Muscle layer of colon (tissue), 2 donors: ENCODE results near the gene METAP1D.
"Not testable (repeated sequence)": the region's sequence is repeated elsewhere in the genome, so short reads cannot be mapped to it uniquely, and the experiment has no call there.

Source experiments
- H3K27ac ChIP-seq: one replicate; pipeline ENCODE4 v1.7.0; 2013; ENCODE audit warnings: low read depth, mild to moderate bottlenecking, low read length, moderate library complexity
- H3K27me3 ChIP-seq, 2 donors: one replicate each; pipeline ENCODE4 v1.7.0; 2013; ENCODE audit warnings: low read length in 2 of 2, mild to moderate bottlenecking in 2 of 2; ENCODE audit not compliant: insufficient read depth in 2 of 2, control insufficient read depth in 1 of 2
- H3K36me3 ChIP-seq: one replicate; pipeline ENCODE4 v1.7.0; 2013; ENCODE audit warnings: mild to moderate bottlenecking, low read length; ENCODE audit not compliant: insufficient read depth
- H3K4me1 ChIP-seq: one replicate; pipeline ENCODE4 v1.7.0; 2013; ENCODE audit warnings: mild to moderate bottlenecking, low read length; ENCODE audit not compliant: insufficient read depth
- H3K4me3 ChIP-seq, 2 donors: one replicate each; pipeline ENCODE4 v1.7.0; 2013; ENCODE audit warnings: low read length in 2 of 2, low read depth in 1 of 2, mild to moderate bottlenecking in 1 of 2, moderate library complexity in 1 of 2
- H3K9ac ChIP-seq: one replicate; pipeline ENCODE4 v1.7.0; 2013; ENCODE audit warnings: low read length
- H3K9me3 ChIP-seq: one replicate; pipeline ENCODE4 v1.7.0; 2013; ENCODE audit warnings: mild to moderate bottlenecking, low read length
- donor health status: abdominal sarcoma.
- donor health status: Adenocarcinoma of cecum.

METAP1D gene

DNA sequence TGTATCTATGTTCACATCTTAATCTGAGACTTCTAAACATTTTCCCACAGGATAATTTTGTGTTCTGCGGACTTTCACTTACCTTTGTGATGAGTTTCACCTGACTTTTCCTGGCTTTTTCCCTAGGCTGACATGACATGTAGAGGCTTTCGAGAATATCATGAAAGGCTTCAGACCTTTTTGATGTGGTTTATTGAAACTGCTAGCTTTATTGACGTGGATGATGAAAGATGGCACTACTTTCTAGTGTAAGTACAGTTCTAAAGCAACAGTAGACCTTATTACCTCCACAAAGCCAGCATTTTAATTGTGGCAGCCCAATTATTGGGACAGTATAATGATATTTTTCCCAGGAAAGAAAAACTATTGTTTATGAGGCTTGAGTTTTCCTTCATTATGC is 34.1 kb upstream of the METAP1D start:
- no peak overlapping the region for H3K9ac ChIP-seq
- no peak overlapping the region for H3K27ac ChIP-seq
- no peak overlapping the region for H3K4me3 ChIP-seq
- H3K4me1 ChIP-seq, result no peaks in the 10 kb centered on the region
- no peaks in the 10 kb centered on the region for H3K9me3 ChIP-seq
- peaks cover 13% of the 10 kb centered on the region for H3K36me3 ChIP-seq
- H3K27me3 ChIP-seq, result no peaks in the 10 kb centered on the region

DNA sequence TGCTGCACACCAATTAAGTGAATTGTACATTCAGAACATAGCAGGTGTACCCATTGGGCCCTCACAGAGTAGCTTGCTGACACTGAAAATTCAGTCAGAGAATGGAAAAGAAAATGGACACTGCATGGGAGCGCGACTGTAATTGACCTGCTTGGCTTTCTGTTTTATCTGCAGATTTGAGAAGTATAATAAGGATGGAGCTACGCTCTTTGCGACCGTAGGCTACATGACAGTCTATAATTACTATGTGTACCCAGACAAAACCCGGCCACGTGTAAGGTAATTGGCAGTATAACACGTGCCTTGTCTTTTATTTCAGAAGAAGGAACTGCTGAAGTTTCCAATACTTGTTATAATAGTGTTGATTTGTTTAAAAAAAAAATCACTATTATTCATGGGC is 33.5 kb upstream of the METAP1D start:
- no peaks in the 10 kb centered on the region for H3K4me1 ChIP-seq
- H3K36me3 ChIP-seq, result peaks cover 13% of the 10 kb centered on the region
- H3K4me3 ChIP-seq, result no peak overlapping the region
- no peak overlapping the region for H3K9ac ChIP-seq
- H3K27ac ChIP-seq, result no peak overlapping the region
- no peaks in the 10 kb centered on the region for H3K27me3 ChIP-seq
- no peaks in the 10 kb centered on the region for H3K9me3 ChIP-seq

DNA sequence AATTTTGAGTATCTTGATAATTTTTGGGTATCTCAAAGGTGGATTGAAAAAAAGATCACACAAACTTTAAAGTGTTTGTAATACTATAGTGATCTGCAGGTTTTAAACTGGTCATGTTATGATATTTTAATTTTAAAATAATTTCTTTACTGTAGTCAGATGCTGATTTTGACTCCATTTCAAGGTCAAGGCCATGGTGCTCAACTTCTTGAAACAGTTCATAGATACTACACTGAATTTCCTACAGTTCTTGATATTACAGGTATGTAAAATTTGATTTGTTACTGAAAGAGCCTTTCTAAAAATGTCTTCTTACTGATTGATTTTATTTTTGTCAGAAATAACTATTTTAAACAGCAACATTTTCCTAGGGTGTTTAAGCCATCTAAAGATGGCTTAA is 33.1 kb upstream of the METAP1D start:
- Histone ChIP-seq H3K27me3 (no peaks in the 10 kb centered on the region), H3K9ac (no peak overlapping the region), H3K4me1 (no peaks in the 10 kb centered on the region), H3K36me3 (peaks cover 13% of the 10 kb centered on the region), H3K4me3 (no peak overlapping the region), H3K27ac (no peak overlapping the region), H3K9me3 (no peaks in the 10 kb centered on the region)

DNA sequence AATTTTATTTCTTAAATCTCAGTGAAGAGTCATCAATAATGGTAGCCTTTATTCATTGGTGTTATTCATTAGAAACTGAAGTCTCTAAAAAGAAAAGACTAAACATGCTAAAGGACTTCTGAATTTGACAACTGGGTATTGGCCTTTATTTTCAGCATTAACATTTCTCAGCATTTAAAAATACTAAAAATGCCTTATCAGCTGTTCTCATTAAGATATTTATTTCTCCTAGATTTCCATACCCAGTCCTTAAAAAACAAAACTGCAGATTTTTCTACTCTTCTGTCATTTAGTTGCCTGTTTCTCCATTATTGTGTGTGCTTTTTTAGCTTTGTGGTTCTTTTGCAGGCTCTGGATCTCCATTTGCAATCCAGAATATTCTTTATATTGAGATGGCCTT is 31.2 kb upstream of the METAP1D start:
- Histone ChIP-seq H3K27me3 (no peaks in the 10 kb centered on the region), H3K9ac (no peak overlapping the region), H3K4me1 (no peaks in the 10 kb centered on the region), H3K27ac (no peak overlapping the region), H3K9me3 (no peaks in the 10 kb centered on the region), H3K4me3 (no peak overlapping the region), H3K36me3 (peaks cover 13% of the 10 kb centered on the region)

DNA sequence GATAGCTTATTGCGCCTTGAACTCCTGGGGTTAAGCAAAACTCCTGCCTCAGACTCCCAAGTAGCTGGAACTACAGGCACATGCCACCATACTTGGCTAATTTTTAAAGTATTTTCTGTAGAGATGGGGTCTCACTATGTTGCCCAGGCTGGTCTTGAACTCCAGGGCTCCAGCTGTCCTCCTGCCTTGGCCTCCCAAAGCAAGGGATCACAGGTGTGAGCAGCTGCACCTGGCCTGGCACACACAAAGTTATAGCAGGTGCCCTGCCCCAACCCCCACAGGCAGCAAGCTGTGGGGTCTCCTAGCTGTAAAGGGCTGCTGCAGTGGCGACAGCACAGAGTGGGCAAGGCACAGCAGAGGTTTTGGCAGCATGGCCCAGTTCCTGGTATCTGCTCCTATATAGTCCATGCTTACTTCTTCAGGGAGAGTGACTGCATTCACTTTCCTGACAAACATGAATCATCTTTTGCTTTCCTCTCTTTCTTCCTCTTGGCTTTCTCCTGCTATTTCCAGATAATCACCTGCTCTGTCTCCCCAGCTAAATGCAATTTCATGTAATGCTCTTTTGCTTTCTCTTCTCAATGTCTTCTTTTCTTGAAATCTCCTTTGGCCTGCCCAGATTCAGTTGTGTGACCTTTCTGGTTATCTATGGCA is 27.3 kb upstream of the METAP1D start:
- Histone ChIP-seq H3K9me3 (no peaks in the 10 kb centered on the region), H3K27ac (no peak overlapping the region), H3K27me3 (no peaks in the 10 kb centered on the region), H3K36me3 (no peaks in the 10 kb centered on the region), H3K9ac (no peak overlapping the region), H3K4me1 (no peaks in the 10 kb centered on the region), H3K4me3 (no peak overlapping the region)

DNA sequence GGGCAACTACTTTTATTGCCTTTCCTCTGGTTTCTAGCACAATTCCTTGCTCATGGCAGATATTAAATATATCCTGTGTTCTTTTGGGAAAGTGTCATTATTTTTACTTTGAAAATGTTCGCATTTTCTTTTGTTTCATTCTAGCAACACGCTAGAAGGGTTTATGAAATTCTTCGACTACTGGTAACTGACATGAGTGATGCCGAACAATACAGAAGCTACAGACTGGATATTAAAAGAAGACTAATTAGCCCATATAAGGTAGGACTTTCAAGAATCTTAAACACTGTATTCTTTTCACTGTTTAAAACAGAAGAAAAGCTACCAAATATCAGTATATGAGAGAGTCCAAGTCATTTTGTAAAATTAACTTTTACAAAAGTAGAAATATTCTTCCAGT is 20.6 kb upstream of the METAP1D start:
- H3K27ac ChIP-seq, result no peak overlapping the region
- H3K9ac ChIP-seq, result no peak overlapping the region
- no peak overlapping the region for H3K4me3 ChIP-seq
- H3K36me3 ChIP-seq, result peaks cover 32% of the 10 kb centered on the region
- no peaks in the 10 kb centered on the region for H3K4me1 ChIP-seq
- no peaks in the 10 kb centered on the region for H3K27me3 ChIP-seq
- no peaks in the 10 kb centered on the region for H3K9me3 ChIP-seq

DNA sequence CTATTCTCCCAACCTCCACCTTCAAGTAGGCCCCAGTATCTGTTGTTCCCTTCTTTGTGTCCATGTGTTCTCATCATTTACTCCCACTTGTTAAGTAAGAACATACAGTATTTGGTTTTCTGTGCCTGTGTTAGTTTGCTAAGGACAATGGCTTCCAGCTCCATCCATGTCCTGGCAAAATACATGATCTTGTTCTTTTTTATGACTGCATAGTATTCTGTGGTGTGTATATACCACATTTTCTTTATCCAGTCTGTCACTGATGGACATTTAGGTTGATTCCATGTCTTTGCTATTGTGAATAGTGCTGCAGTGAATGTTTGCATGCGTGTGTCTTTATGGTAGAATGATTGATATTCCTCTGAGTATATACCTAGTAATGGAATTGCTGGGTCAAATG is 15.8 kb upstream of the METAP1D start:
- H3K9ac ChIP-seq, H3K9me3 ChIP-seq, H3K27ac ChIP-seq, H3K4me3 ChIP-seq, H3K27me3 ChIP-seq, H3K4me1 ChIP-seq: not testable (repeated sequence)
- H3K36me3 ChIP-seq, result peaks cover 20% of the 10 kb centered on the region

DNA sequence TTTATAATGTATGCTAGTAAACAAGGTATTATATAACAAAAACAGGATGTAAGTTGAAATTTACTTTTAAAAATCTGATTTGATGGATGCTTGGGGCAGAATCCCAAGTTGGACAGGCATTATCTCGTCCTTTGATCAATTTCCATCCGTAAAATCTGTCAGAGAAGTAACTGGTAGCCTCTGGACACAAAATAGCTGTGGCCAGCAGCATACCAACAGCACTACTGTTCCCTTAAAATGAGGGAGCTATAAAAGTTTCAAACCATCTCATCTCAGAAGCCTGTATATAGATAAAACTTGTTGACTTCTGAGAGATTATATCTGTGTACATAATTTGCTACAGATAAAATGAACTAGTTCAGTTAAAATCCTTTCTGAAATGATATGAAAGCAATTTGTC is 14.7 kb upstream of the METAP1D start:
- Histone ChIP-seq H3K9me3 (no peaks in the 10 kb centered on the region), H3K9ac (no peak overlapping the region), H3K27me3 (no peaks in the 10 kb centered on the region), H3K27ac (no peak overlapping the region), H3K4me3 (no peak overlapping the region), H3K36me3 (peaks cover 12% of the 10 kb centered on the region), H3K4me1 (no peaks in the 10 kb centered on the region)

DNA sequence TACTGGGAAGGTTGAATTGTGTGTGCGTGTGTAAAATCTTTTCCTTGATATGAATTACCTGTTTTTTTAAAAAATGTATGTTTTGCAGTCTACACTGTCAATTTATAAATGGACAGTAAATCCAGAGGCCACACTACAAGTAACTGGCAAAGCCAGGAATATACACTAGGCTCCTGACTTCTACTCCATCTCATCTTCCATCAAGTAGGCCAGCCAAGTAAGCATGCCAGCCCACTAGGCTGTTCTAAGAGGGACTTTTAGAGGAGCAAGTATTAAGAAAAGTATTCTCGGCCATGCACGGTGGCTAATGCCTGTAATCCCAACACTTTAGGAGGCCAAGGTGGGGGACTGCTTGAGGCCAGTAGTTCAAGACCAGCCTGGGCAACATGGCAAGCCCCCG is 13.0 kb upstream of the METAP1D start:
- peaks cover 8% of the 10 kb centered on the region for H3K36me3 ChIP-seq
- no peak overlapping the region for H3K27ac ChIP-seq
- H3K4me3 ChIP-seq, result no peak overlapping the region
- H3K9ac ChIP-seq, result no peak overlapping the region
- no peaks in the 10 kb centered on the region for H3K27me3 ChIP-seq
- no peaks in the 10 kb centered on the region for H3K4me1 ChIP-seq
- H3K9me3 ChIP-seq, result no peaks in the 10 kb centered on the region

DNA sequence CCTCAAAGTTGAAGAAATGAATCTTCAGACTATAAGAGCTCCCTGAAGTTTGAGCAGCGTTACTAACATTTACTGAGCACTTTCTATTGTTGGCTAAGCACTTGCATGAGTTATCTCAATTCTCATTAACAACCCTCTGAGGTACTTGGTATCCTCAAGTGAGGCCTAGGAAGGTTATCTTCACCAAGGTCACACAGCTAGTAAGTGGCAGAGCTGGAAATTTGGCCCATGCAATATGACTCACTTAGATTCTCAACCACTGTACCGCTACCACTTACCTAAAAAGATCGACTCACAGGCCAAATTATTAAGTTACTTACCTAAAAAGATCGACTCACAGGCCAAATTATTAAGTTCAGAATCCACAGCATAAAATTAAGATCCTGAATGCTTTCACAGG is 8.7 kb upstream of the METAP1D start:
- Histone ChIP-seq H3K27me3 (no peaks in the 10 kb centered on the region), H3K4me3 (no peak overlapping the region), H3K9ac (no peak overlapping the region), H3K4me1 (no peaks in the 10 kb centered on the region), H3K9me3 (no peaks in the 10 kb centered on the region), H3K27ac (no peak overlapping the region), H3K36me3 (no peaks in the 10 kb centered on the region)

DNA sequence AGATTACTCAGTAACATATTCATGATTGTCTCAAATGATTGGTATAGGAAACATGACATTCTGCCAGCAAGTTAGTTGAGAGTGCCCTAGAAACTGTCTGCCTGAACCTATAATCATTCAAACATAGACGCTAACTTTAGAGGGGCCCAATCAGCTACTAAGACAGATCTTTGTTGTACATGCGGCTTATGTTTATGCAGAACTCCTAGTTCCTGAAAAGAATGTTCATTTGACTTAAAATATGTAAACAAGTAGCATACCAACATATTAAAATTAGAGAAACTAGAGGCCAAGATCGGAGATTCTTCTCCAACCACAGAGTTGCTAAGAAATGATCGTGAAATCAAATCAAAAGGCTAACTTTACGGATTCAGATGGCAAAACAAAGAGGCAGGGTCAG is 4.2 kb upstream of the METAP1D start:
- no peak overlapping the region for H3K9ac ChIP-seq
- no peak overlapping the region for H3K4me3 ChIP-seq
- no peak overlapping the region for H3K27ac ChIP-seq
- no peaks in the 10 kb centered on the region for H3K27me3 ChIP-seq
- H3K4me1 ChIP-seq, result peaks cover 7% of the 10 kb centered on the region
- no peaks in the 10 kb centered on the region for H3K36me3 ChIP-seq
- H3K9me3 ChIP-seq, result no peaks in the 10 kb centered on the region

DNA sequence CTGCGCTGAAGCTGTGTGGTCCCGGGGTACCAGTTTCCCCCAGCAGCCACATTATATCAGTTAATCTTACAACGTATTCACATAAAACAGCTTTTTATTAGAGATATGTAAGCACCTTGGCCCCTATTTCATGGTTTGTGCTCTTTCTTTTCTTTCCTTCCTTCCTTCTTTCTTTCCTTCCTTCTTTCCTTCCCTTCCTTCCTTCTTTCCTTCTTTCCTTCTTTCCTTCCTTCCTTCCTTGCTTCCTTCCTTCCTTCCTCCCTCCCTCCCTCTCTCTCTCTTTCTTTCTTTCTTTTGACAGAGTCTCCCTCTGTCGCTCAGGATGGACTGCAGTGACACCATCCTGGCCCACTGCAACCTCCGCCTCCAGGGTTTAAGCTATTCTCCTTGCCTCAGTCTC is 3.7 kb upstream of the METAP1D start:
- Histone ChIP-seq H3K36me3 (no peaks in the 10 kb centered on the region), H3K4me1 (peaks cover 7% of the 10 kb centered on the region), H3K27ac (no peak overlapping the region), H3K9me3 (no peaks in the 10 kb centered on the region), H3K9ac (no peak overlapping the region), H3K27me3 (no peaks in the 10 kb centered on the region), H3K4me3 (no peak overlapping the region)
